K562 treated with DMSO at 1 percent for 4 hours (cell line): Measurements from ENCODE around the gene WIZ. TPM values are rescaled to one million over a fixed set of nuclear protein-coding genes. Genes with fewer than 3 reads are reported as not detected.

Experiments
- total RNA-seq: library from RNA; unstranded; fragments of 300-600 nt; gene quantifications from 2 replicates; pipeline ENCODE4 v1.2.3, GENCODE V29; 2022; ENCODE audit not compliant: insufficient read depth

The WIZ gene, protein sequence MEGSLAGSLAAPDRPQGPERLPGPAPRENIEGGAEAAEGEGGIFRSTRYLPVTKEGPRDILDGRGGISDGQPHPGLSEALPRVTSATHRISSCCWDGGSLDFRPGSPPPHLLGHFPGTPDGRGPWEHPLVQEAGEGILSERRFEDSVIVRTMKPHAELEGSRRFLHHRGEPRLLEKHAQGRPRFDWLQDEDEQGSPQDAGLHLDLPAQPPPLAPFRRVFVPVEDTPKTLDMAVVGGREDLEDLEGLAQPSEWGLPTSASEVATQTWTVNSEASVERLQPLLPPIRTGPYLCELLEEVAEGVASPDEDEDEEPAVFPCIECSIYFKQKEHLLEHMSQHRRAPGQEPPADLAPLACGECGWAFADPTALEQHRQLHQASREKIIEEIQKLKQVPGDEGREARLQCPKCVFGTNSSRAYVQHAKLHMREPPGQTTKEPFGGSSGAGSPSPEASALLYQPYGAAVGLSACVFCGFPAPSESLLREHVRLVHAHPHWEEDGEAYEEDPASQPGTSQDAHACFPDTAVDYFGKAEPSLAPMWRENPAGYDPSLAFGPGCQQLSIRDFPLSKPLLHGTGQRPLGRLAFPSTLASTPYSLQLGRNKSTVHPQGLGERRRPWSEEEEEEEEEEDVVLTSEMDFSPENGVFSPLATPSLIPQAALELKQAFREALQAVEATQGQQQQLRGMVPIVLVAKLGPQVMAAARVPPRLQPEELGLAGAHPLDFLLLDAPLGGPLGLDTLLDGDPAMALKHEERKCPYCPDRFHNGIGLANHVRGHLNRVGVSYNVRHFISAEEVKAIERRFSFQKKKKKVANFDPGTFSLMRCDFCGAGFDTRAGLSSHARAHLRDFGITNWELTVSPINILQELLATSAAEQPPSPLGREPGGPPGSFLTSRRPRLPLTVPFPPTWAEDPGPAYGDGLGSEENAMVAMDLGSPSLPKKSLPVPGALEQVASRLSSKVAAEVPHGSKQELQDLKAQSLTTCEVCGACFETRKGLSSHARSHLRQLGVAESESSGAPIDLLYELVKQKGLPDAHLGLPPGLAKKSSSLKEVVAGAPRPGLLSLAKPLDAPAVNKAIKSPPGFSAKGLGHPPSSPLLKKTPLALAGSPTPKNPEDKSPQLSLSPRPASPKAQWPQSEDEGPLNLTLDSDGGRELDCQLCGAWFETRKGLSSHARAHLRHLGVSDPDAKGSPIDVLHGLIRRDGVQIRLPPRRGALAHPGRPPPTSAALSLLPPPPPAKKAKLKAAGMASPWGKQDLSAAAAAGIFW (N-terminal part only)
- 11.6 and 13.1 TPM in 2 replicates for total RNA-seq

DNA sequence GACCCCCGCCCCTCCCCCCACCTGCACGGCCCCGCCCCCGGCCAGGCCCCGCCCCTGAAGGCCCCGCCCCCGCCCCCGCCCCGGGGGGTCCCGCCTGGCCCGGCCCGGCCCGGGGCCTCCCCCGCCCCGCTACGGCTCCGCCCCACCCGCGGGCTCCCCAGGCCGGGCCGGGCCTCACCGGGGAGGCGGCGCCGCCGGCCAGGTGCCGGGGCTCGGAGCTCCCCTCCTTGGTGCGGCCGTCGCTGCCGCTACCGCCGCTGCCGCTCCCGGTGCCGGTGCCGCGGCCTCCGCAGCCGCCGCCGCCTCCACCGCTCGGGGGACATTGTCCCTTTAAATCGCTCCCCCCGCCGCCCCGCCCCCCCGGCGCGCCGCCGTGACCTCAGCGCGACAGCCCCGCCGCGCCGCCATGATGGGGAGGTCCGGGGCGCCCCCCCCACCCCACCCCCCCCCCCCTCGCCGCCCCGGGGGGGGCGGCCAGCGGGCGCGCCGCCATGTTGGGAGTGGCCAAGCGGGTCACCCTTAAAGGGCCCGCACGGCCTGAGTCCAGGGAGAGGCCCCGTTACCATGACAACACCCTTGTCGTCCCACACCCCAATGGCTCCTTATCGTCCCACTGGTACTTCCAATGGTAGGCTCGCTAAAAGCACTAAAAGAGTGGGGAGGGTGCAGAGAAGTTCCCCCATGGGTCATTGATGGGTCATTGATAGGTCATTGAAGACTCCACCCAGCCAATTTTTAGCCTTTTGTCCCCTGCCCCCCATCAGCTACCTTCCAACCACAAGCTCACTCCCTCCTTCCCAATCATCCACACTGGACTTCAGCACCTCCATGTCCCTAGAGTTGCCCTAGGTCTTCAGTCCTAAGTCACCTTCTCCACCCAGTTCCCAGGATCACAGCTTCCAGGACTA, at the start of gene WIZ:
Gene WIZ (minus strand): TSS at position 337 of the 908 bp plus-strand sequence. CDS start 1,649 bp downstream, outside the sequence.

DNA sequence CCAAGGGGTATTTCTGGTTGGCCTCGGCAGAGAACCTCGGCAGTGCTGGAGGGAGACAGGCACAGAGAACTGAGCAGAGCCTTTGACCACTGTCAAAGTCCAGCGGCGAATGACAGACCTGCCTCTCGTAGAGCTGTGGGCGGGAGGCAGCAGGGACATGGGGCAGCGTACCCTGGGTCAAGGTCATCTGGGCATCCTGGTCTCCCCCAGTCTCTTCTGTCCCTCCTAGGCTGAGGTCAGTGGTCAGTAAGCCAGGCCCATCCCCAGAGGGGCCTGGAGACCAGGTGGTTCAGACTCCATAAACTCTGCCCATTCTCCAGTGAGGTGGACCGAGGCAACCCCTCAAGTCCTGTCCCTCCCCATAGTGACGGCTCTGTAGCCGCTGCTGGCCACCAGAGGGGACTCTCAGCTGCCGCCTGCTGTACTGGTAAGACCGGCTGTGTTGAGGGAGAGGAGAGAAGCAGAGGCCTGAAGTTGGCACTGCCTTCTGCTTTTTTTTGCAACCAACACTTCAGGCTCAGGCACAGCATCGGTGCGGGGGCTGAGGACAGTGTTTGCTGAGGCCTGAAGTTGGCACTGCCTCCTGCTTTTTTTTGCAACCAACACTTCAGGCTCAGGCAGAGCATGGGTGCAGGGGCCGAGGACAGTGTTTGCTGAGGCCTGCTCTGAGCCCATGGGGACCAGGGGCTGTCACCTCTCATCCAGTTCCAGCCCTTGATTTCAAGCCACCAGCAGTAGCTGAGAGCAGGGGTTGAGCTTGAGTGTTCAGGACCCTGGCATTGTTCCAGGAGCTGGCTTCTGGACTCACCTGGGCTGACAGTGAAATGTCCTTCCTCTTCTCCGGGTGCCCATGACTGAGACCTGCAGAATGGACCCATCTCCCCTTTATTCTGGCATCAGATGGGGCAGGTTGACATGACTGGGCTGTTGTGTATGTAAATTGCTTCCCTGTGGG, 29.9 kb upstream of the WIZ start, which contains the start of gene PGLYRP2:
Gene PGLYRP2 (minus strand): TSS at position 111 of the 955 bp plus-strand sequence. CDS start 130 bp downstream, outside the sequence.

DNA sequence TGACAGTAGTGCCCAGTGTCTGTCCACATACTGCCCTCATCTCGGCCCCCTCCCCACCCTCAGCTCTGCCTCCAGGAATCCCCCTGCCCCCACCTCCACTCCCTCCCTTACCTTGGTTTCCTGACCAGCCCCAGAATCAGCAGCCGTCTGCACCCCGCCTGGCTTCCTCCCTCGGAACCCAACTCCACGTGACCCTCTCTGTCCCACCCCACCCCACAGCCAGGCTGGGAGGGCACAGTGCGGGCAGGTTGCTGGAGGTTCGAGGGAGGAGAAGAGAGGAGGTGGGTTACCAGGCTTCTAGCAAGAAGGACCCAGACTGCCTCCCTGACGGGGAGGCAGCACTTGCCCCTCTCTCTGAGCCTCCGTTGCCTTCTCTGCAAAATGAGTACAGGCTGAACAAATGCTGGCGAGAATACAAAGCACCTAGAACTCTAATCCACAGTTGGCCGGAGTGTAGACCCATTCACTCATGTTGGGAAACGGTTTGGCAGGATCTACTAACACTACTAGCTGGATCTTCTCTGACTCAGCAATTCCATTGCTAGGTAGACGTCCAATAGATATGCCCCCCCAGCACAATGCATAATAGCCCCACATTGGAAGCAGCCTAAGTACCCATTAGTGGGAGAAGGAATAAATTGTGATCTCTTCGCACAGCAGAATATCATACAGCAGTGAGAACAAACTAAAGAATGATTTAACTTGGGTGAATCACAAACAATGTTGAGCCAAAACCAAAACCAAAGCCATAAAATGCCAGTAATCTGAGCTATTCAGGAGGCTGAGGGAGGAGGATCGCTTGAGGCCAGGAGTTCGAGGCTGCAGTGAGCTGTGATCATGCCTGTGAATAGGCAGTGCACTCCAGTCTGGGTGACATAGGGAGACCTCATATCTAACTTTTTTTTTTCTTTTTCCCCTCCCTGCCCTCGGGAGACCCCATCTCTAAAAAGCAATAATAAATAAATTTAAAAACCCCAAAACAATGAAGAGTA, 14.9 kb upstream of the WIZ start, which contains the start of gene RASAL3:
Gene RASAL3 (minus strand): TSS at position 151 of the 992 bp plus-strand sequence. CDS start 186 bp downstream, outside the sequence.

DNA sequence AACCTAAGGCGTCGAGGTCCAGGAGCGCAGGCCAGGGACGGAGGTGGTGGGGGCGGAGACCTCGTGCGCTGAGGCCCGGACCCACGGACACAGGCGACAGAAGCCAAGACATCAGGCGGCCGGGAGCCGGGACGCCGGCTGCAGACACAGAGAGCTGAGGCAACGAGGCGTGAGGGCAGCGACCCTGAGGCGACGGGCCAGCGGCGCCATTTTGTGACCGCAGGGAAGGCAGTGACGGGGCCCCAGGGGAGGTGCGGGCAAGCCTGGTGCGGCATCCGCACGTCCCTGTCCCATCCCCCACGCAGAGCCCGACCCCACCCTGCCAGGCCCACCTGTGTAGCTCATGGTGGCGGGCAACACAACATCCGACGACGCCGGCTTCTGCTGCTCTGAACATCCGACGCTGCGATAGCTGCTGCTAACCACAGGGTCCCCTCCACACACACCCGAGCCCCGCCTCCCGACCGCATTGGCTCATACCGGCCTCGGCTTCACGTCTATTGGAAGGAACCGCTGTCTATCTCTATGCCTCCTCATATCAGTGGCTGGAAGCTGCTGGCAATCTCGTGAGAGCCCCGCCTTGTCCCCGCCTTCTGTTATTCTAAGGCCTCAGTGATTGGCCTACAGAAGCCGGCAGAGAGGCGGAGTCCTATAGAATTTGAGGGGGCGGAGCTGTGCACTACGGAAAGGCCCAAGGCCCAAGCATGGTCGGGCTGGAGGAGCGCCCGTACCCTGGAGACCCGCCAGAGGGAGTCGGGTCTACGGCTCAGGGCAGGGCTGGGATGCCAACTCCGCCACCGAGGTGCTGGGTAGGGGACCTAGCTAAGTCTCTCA, 31.0 kb downstream of the WIZ start, which contains the start of gene AKAP8L:
Gene AKAP8L (minus strand): TSS at position 410 of the 834 bp plus-strand sequence. CDS start 65 bp downstream, at position 345.

DNA sequence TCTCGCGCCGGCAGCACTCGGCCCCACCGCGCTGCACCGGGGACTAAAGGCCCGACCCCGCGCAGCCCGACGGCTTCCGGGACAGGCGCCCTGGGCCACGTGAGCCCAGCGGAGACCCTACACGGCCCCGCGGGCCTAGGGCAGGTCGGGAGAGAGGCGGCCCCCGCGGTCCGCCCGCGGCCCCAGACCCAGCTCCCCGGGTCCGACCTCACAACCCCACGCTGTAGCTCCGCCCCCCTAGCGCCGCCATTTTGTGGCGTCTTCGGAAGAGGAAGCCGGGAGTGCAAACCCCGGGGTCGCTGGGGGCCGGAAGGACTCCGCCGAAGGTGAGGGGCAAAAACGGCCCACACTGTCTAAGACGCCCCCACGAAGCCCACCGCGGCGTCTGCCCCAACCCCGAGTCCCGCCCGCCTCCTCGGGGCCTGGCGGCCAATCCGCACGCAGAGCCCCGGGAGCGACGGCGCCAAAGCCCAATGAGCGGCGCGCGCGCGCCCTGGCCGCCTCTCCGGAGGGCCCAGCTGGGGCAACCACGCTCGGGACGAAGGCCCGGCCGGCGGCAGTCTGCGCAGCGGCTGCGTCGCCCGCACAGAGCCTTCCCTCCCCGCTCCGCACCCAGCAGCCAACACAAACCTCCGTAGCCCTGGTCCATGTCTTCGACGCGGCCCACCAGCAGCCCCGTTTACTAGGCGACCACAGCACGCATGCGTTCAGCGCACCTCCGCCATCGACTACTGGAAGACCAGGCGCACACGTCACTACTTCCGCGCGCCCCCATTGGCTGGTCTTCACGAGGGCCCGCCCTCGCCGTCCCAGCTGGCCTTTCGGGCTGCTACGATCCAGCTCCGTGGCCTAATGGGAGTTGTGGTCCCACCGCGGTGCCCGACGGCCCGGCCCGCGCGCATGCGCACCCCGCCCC, 70.4 kb downstream of the WIZ start, which contains the start of gene AKAP8:
Gene AKAP8 (minus strand): TSS at position 705 of the 916 bp plus-strand sequence. CDS start 56 bp downstream, at position 649.

Other genes starting within 250 kb of the WIZ start
- gene NOTCH3, start 249.0 kb downstream of the WIZ start, total RNA-seq, result 0.29 and 0.39 TPM in 2 replicates
- gene EPHX3, start 217.5 kb downstream of the WIZ start, total RNA-seq, result 0.47 TPM in 1 of 2 replicates, not detected in the other
- 55.4 and 56.6 TPM in 2 replicates for gene BRD4, start 117.4 kb downstream of the WIZ start, total RNA-seq
- 10.3 and 16.7 TPM in 2 replicates for gene AKAP8, start 70.2 kb downstream of the WIZ start, total RNA-seq
- gene AKAP8L, start 31.0 kb downstream of the WIZ start, total RNA-seq, result 100 and 101 TPM in 2 replicates
- gene RASAL3, start 14.6 kb upstream of the WIZ start, total RNA-seq, result not detected in 2 replicates
- not detected in 2 replicates for gene PGLYRP2, start 29.5 kb upstream of the WIZ start, total RNA-seq
- gene CYP4F22, start 58.6 kb upstream of the WIZ start, total RNA-seq, result not detected in 2 replicates
- gene CYP4F8, start 165.3 kb upstream of the WIZ start, total RNA-seq, result not detected in 2 replicates
- gene CYP4F3, start 190.9 kb upstream of the WIZ start, total RNA-seq, result not detected in 2 replicates
- gene CYP4F12, start 223.1 kb upstream of the WIZ start, total RNA-seq, result not detected in 2 replicates